GM18519 (cell line): ENCODE results near the gene JUNB.

ENCODE experiments used
- ATAC-seq: cut with Tn5 transposase; IDR thresholded peaks from one replicate; pipeline ENCODE4 v1.9.1; 2021; ENCODE audit warnings: mild to moderate bottlenecking, moderate library complexity; ENCODE audit not compliant: unreplicated experiment, low FRiP score

JUNB gene

DNA sequence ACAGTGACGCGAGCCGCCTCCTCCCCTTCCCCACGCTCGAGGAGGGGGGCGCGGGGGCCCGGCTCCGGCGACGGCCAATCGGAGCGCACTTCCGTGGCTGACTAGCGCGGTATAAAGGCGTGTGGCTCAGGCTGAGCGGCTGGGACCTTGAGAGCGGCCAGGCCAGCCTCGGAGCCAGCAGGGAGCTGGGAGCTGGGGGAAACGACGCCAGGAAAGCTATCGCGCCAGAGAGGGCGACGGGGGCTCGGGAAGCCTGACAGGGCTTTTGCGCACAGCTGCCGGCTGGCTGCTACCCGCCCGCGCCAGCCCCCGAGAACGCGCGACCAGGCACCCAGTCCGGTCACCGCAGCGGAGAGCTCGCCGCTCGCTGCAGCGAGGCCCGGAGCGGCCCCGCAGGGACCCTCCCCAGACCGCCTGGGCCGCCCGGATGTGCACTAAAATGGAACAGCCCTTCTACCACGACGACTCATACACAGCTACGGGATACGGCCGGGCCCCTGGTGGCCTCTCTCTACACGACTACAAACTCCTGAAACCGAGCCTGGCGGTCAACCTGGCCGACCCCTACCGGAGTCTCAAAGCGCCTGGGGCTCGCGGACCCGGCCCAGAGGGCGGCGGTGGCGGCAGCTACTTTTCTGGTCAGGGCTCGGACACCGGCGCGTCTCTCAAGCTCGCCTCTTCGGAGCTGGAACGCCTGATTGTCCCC, at the start of gene JUNB:
Gene JUNB, plus strand, starts transcription at position 142 of the 706 bp plus-strand sequence. Its CDS starts 286 bp downstream, at position 428.
- peak; percentile 27 for ATAC-seq

GRCh38 chr19:12745166-12745897, 46.0 kb upstream of the JUNB start:
- no peak for ATAC-seq

DNA sequence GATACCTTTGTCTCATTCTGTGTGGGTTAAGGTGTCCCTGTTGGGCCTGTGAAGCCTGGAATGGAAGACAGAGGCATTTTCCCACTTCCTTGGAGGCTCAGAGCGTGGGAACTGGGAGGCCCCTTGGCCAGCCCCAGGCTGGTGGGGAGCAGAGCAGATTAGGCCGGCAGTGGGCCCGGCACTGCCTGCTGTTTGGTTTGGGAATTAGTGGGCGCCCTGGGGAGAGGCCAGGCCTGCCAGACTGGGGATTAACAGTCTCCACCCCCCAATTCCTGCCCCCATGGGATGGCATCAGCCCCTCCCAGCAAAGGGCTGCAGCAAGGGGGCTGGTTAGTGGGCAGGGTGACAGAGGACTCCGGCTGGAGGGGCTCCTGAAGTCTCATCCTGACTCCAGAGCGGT, 42.8 kb upstream of the JUNB start:
- no peak for ATAC-seq

GRCh38 chr19:12749938-12750521, 41.3 kb upstream of the JUNB start:
- no peak for ATAC-seq

DNA sequence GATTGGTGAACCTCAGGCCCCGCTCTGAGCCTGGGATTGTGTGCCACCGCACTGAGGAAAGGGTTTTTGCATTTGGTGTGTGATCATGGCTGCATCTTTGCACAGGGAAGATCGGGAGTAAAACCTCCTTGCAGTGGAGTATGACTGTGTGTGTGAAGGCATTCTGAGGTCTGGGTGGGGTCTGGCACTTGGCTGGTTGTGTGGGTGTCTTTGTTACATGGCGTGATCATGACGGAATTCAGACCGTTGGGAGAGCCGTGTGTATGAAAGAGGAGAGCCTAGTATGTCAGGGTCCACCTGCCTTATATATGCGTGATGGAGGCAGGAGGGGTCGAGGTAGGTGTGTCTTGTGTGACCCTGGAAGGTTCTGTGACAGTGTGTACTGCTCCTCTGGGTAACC, 40.4 kb upstream of the JUNB start:
- no peak for ATAC-seq

DNA sequence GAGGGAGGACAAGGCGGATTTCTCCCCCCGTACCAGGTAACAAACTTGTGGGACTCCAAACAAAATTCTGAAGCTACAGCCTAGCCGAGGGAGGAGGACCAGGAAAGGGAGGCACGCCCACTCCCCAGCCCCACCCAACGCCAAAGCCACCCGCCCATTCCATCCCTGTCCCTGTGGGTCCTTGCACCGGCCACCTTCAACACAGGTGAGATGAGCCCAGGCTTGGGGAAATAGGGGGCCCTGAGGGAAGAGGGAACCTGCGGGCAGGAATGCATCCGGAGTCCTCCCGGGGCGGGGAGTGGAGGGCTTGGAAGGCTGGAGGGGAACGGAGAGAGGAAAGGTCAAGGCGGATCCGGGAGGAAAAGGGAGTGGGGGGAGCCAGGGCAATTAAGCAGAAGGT, 39.7 kb upstream of the JUNB start, which contains the start of gene BEST2:
Gene BEST2, plus strand, starts transcription at position 157 of the 400 bp plus-strand sequence. CDS start 802 bp downstream, outside the sequence.
- no peak for ATAC-seq

GRCh38 chr19:12752056-12752781, 39.1 kb upstream of the JUNB start:
- no peak for ATAC-seq

GRCh38 chr19:12754465-12755196, 36.7 kb upstream of the JUNB start:
- ATAC-seq = no peak

DNA sequence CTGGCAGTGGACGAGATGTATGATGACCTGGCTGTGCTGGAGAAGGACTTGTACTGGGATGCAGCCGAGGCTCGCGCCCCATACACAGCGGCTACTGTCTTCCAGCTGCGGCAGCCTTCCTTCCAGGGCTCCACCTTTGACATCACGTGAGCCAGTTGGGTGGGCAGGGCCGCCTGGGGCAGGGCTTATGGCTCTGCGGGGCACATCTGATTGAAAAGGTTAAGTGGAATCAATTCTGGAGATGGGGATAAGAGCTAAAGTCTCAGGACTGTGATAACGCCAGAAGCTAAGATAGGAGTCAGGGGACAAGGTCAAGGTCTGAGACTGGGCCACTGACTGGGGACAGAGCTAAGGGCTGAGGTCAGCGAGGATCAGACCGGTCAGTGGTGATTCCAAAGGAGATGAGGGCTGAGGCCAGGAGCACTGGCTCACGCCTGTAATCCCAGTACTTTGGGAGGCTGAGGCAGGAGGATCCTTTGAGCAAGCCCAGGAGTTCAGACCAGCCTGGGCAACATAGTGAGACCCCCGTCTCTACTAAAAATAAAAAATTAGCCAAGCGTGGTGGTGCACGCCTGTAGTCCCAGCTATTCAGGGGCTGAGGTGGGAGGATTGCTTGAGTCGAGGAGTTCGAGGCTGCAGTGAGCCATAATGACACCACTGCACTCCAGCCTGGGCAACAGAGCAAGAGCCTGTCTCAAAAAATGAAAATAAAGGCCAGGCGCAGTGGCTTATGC, 35.0 kb upstream of the JUNB start:
- no peak for ATAC-seq

GRCh38 chr19:12757544-12758274, 33.6 kb upstream of the JUNB start:
- ATAC-seq = no peak

DNA sequence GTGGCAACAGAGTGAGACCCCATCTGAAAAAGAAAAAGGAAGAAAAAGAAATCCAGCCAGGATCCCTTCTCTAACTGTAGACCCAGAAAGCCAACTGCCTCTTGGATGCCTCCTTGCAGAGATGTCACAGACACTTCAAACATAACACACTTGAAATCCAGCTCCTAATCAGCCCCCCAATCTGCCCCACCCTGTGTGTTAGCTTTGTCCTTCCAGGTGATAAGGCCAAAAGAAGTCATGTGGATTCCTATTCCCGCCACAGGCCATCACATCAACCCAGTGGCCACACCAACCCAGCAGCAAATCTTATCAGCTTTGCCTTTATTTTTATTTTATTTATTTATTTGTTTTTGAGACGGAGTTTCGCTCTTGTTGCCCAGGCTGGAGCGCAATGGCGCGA, 31.6 kb upstream of the JUNB start:
- no peak for ATAC-seq

DNA sequence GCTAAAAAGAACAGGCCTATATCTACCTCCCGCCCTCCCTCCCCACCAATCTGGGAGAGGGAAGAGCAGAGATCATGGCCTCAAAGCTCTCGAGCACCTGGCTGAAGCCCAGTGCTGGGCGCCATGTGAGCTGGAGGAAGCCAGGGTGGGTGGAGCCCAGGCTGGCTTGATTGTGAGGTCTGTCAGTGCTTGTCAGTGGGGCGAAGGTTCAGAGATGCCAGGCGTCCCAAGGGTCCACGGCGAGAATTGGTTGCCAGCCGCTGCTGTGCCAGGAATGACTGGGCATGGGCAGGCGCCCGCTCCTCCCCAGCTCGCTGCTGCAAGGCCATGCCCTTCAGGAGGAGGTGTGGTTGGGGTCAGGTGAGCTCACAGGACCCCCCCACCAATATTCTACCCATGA, 28.2 kb upstream of the JUNB start:
- no peak for ATAC-seq

DNA sequence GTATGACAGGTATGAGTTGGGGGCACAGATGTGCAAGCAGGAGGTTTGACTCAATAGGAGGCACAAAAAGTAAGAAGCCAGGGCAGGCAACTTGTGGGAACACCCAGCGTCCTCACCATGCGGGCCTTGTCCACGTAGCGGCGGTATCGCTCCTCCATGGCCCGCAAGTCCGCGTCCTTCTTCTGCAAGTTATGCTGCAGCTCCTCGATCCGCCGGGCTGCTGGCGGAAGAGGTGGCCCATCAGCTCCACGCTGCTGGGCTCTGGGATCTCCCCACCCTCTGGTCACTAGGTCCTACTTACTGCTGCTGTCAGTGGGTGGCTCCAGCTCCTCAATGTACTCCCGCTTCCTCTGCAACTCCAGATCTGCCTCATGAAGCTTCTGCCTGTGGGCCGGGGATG, 26.6 kb upstream of the JUNB start:
- ATAC-seq = no peak

DNA sequence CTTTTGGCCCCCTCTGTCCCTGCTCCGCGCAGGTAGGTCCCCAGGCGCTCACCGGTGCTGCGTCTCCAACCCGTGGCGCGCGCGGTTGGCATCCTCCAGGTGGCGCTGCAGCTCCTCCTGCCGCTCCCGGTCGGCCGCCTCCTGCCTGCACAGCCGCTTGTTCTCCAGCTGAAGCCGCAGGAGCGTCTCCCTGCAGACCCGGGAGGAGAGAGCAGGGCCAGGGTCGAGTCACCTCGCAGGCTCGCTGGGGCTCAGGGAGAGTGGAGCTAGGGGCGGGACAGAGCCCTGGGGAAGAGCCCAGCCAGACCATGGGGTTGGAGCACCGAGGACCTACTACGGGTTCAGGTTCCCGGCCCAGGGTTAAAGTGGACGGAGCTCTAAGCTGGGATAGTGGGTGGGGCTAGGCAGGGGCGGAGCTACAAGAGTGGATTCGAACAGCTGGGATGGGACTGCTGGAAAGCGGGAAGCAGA, 25.2 kb upstream of the JUNB start:
- ATAC-seq = no peak

DNA sequence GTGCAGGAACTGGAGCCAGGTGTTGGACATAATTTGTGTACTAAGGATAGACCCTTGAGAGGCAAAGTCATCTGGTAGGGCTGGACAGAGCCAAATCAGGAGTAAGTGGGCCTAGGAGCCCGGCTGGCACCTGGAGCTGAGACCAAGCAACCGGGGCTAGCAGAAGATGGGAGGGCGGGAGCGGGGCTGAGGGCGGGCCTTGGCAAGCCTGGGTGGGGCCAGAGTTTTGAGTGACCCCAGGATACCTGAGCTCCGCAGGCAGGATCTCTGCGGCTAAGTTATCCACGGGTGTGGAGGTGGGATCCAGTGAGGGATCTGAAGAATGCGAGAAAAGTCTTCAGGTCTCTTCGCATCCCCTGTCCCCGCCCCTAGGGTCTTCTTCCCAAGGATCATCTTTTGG, 24.1 kb upstream of the JUNB start:
- no peak for ATAC-seq

- ATAC-seq = no peak
Measured at GRCh38 chr19:12767666-12768065, 23.6 kb upstream of the JUNB start.

GRCh38 chr19:12769689-12770088, 21.6 kb upstream of the JUNB start:
- no peak for ATAC-seq

DNA sequence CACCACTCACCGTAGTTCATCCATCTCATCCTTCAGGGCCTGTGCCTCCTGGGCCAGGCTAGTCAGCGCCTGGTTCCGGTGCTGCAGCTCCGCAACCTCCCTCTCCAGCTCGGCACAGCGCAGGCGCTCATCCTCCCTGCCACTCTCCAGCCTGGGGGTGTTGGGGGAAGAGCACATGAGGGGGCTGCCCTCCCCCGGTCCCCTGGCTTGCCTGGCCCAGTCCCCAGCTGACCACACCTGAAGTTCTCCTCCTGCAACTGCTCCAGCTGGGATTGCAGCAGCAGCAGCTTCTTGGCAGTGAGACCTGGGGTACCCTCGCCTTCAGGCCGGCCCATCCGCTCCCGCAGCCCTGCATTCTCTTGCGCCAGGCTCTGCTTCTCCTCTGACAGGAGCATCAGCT, 20.4 kb upstream of the JUNB start:
- ATAC-seq = no peak

GRCh38 chr19:12772323-12772722, 19.0 kb upstream of the JUNB start:
- no peak for ATAC-seq
